ENCODE data around the gene RSRC1. TPM values are rescaled to one million over a fixed set of nuclear protein-coding genes. Genes with fewer than 3 reads are reported as not detected.
"Not testable (repeated sequence)": the region's sequence is repeated elsewhere in the genome, so short reads cannot be mapped to it uniquely, and the experiment has no call there.

RSRC1 gene
- polyA plus RNA-seq, 1 donor (not counting 4 experiments of a cell fraction or from before 2014, with no cell fraction given), result 11.1 TPM

GRCh38 chr3:158493931-158494330 lies 384.0 kb downstream of the RSRC1 start:
- Histone ChIP-seq H3K9me1 (ENCODE audit: control insufficient read depth, extremely low read depth, insufficient read depth, low read length) (no peaks in the 10 kb centered on the region), H3K4me1 (ENCODE audit: control insufficient read depth, extremely low read depth, insufficient read depth, low read length) (no peaks in the 10 kb centered on the region)
- no peak for FAIRE-seq

GRCh38 chr3:158494673-158495072 lies 384.8 kb downstream of the RSRC1 start:
- Histone ChIP-seq H3K9ac (ENCODE audit: control insufficient read depth, extremely low read depth, insufficient read depth, low read length) (no peak overlapping the region), H2AFZ (ENCODE audit: control insufficient read depth, low read length) (no peak overlapping the region), H3K4me1 (ENCODE audit: control insufficient read depth, extremely low read depth, insufficient read depth, low read length) (no peaks in the 10 kb centered on the region), H3K9me3 (ENCODE audit: control insufficient read depth, low read depth, low read length) (no peaks in the 10 kb centered on the region), H3K4me3 (ENCODE audit: control insufficient read depth in 2 of 3, extremely low read depth in 1 of 3, insufficient read depth in 2 of 3, low read depth in 1 of 3, low read length in 3 of 3) (no peak overlapping the region), H3K79me2 (ENCODE audit: control insufficient read depth, insufficient read depth, low read length) (no peaks in the 10 kb centered on the region), H3K9me1 (ENCODE audit: control insufficient read depth, extremely low read depth, insufficient read depth, low read length) (no peaks in the 10 kb centered on the region), H4K20me1 (ENCODE audit: control insufficient read depth, extremely low read depth, insufficient read depth, low read length) (no peaks in the 10 kb centered on the region), H3K4me2 (ENCODE audit: control insufficient read depth, extremely low read depth, insufficient read depth, low read depth, low read length) (no peak overlapping the region), H3K27me3 (ENCODE audit: control insufficient read depth, extremely low read depth, insufficient read depth, low read length) (no peaks in the 10 kb centered on the region), H3K27ac (ENCODE audit: control insufficient read depth, insufficient read depth, low read length) (no peak overlapping the region), H3K36me3 (ENCODE audit: control insufficient read depth in 2 of 2, extremely low read depth in 1 of 2, insufficient read depth in 2 of 2, low read length in 2 of 2) (no peaks in the 10 kb centered on the region)
- dilution Hi-C loops (cut with MboI; ENCODE audit: extremely low pct_ligation_motif_present, low sequenced_read_pairs), result no loop called here
- no peak for FAIRE-seq
- TF ChIP-seq CTCF (optimal IDR thresholded peaks at IDR 0.05 in 1 of 3, IDR thresholded peaks at IDR 0.05 in 1 of 3, conservative IDR thresholded peaks at IDR 0.05 in 1 of 3; ENCODE audit: extremely low read depth in 1 of 3, insufficient read depth in 2 of 3, low read length in 3 of 3), result no peak
- no peak for TF ChIP-seq EZH2 (IDR thresholded peaks at IDR 0.05; ENCODE audit: low read length)
- no peak for DNase-seq (ENCODE audit: low read depth, low spot score)

More at GRCh38 chr3:158493931-158494330, 384.0 kb downstream of the RSRC1 start:
- Histone ChIP-seq H3K27me3 (ENCODE audit: control insufficient read depth, extremely low read depth, insufficient read depth, low read length) (no peaks in the 10 kb centered on the region), H3K27ac (ENCODE audit: control insufficient read depth, insufficient read depth, low read length) (no peak overlapping the region), H4K20me1 (ENCODE audit: control insufficient read depth, extremely low read depth, insufficient read depth, low read length) (no peaks in the 10 kb centered on the region), H3K4me2 (ENCODE audit: control insufficient read depth, extremely low read depth, insufficient read depth, low read depth, low read length) (no peak overlapping the region), H3K4me3 (ENCODE audit: control insufficient read depth in 2 of 3, extremely low read depth in 1 of 3, insufficient read depth in 2 of 3, low read depth in 1 of 3, low read length in 3 of 3) (no peak overlapping the region), H3K9ac (ENCODE audit: control insufficient read depth, extremely low read depth, insufficient read depth, low read length) (no peak overlapping the region), H3K36me3 (ENCODE audit: control insufficient read depth in 2 of 2, extremely low read depth in 1 of 2, insufficient read depth in 2 of 2, low read length in 2 of 2) (no peaks in the 10 kb centered on the region), H3K79me2 (ENCODE audit: control insufficient read depth, insufficient read depth, low read length) (no peaks in the 10 kb centered on the region), H2AFZ (ENCODE audit: control insufficient read depth, low read length) (no peak overlapping the region), H3K9me3 (ENCODE audit: control insufficient read depth, low read depth, low read length) (no peaks in the 10 kb centered on the region)
- dilution Hi-C loops (cut with MboI; ENCODE audit: extremely low pct_ligation_motif_present, low sequenced_read_pairs), result no loop called here
- TF ChIP-seq CTCF (optimal IDR thresholded peaks at IDR 0.05 in 1 of 3, IDR thresholded peaks at IDR 0.05 in 1 of 3, conservative IDR thresholded peaks at IDR 0.05 in 1 of 3; ENCODE audit: extremely low read depth in 1 of 3, insufficient read depth in 2 of 3, low read length in 3 of 3) (no peak), EZH2 (IDR thresholded peaks at IDR 0.05; ENCODE audit: low read length) (no peak)
- DNase-seq (ENCODE audit: low read depth, low spot score), result no peak

DNA sequence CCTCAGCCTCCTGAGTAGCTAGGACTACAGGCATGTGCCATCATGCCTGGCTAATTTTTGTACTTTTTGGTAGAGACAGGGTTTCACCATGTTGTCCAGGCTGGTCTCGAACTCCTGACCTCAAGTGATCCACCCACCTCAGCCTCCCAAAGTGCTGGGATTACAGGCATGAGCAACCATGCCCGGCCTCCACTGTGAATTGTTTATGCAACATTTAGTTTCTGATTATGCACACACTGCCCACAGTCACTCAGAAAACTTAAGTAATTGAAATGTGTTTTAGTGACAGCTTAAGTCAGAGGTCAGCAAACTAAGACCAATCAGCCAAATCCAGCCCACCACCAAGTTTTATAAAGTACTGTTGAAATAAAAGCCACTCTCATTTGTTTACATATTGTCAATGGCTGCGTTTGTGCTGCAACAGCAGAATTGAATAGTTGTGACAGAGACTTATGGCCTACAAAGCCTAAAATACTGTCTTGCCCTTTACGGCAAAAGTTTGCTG lies 385.6 kb downstream of the RSRC1 start:
- H4K20me1 ChIP-seq (ENCODE audit: control insufficient read depth, extremely low read depth, insufficient read depth, low read length); H3K27ac ChIP-seq (ENCODE audit: control insufficient read depth, insufficient read depth, low read length); H3K79me2 ChIP-seq (ENCODE audit: control insufficient read depth, insufficient read depth, low read length); dilution Hi-C loops (cut with MboI; ENCODE audit: extremely low pct_ligation_motif_present, low sequenced_read_pairs); H3K4me2 ChIP-seq (ENCODE audit: control insufficient read depth, extremely low read depth, insufficient read depth, low read depth, low read length); H3K27me3 ChIP-seq (ENCODE audit: control insufficient read depth, extremely low read depth, insufficient read depth, low read length); H2AFZ ChIP-seq (ENCODE audit: control insufficient read depth, low read length); H3K4me1 ChIP-seq (ENCODE audit: control insufficient read depth, extremely low read depth, insufficient read depth, low read length); H3K9ac ChIP-seq (ENCODE audit: control insufficient read depth, extremely low read depth, insufficient read depth, low read length); H3K9me1 ChIP-seq (ENCODE audit: control insufficient read depth, extremely low read depth, insufficient read depth, low read length); FAIRE-seq; H3K4me3 ChIP-seq (ENCODE audit: control insufficient read depth in 2 of 3, extremely low read depth in 1 of 3, insufficient read depth in 2 of 3, low read depth in 1 of 3, low read length in 3 of 3); DNase-seq (ENCODE audit: low read depth, low spot score); H3K36me3 ChIP-seq (ENCODE audit: control insufficient read depth in 2 of 2, extremely low read depth in 1 of 2, insufficient read depth in 2 of 2, low read length in 2 of 2); H3K9me3 ChIP-seq (ENCODE audit: control insufficient read depth, low read depth, low read length): not testable (repeated sequence)

Data from keratinocyte (primary cell).